Measurements from ENCODE around the gene RPL10. TPM values are rescaled to one million over a fixed set of nuclear protein-coding genes. Genes with fewer than 3 reads are reported as not detected.

RPL10 gene
- total RNA-seq, 1 experiment from 2014 or later, result 2,466 TPM

DNA sequence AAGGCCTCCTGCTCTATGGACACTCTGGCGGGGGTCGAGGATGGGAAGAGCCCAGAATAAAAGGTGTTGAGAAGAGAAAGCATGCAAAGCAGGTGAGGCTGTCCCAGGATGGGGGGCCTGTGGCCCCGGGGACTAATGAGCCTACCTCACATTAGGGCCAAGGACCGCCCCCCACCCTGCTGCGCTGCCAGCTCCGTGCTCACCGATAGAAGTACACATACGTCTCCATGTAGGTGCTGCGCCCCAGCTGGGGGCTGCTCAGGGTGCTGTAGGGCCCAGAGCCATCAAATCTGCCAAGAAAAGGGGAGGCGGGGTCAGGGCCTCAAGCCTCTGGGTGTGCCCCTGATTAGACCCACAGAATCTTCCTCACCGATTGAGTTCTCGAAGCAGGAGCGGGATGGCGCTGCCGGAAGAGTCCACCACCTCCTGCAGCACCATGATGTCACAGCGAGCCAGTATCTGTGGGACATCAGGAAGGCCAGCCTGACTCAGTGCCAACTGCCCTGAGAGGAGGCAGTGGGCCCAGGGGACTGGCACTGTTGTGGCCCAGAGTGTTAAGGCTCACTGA lies 6.5 kb downstream of the RPL10 start:
- CTCF ChIA-PET, result no interaction called here
- POLR2A ChIA-PET, result no interaction called here
- H3K27me3 ChIP-seq (ENCODE audit: control insufficient read depth, insufficient read depth, low read length), result no peaks in the 10 kb centered on the region
- BruUV-seq (replicated peaks), result no TSS peak
- no peak overlapping the region for H3K27ac ChIP-seq (ENCODE audit: low read length)
- peaks cover 3% of the 10 kb centered on the region; the same call in 1 of the 2 replicates for H3K36me3 ChIP-seq (ENCODE audit: control insufficient read depth, insufficient read depth, low read length)
- no peak overlapping the region for H3K4me3 ChIP-seq (ENCODE audit: low read depth in 2 of 2, low read length in 2 of 2)
- intact Hi-C loops (cut with micrococcal nuclease; ENCODE audit: unreplicated experiment) (no loop called here), in situ Hi-C loops (cut with HindIII; ENCODE audit: low pct_unique_long_range_greater_than_20kb, low sequenced_read_pairs) (no loop called here)
- TF ChIP-seq POLR2AphosphoS5 (IDR thresholded peaks at IDR 0.05; ENCODE audit: low read depth, low read length), result no peak
- TF ChIP-seq SIN3A (IDR thresholded peaks at IDR 0.05; ENCODE audit: borderline replicate concordance, insufficient read depth, low read depth, low read length), result no peak
- no peak for TF ChIP-seq TCF7L2 (IDR thresholded peaks at IDR 0.05; ENCODE audit: low read depth, low read length)
- no peak for TF ChIP-seq REST (IDR thresholded peaks at IDR 0.05; ENCODE audit: insufficient read depth in 1 of 2, low read depth in 2 of 2, low read length in 1 of 2)
- TF ChIP-seq, protein P1, sequence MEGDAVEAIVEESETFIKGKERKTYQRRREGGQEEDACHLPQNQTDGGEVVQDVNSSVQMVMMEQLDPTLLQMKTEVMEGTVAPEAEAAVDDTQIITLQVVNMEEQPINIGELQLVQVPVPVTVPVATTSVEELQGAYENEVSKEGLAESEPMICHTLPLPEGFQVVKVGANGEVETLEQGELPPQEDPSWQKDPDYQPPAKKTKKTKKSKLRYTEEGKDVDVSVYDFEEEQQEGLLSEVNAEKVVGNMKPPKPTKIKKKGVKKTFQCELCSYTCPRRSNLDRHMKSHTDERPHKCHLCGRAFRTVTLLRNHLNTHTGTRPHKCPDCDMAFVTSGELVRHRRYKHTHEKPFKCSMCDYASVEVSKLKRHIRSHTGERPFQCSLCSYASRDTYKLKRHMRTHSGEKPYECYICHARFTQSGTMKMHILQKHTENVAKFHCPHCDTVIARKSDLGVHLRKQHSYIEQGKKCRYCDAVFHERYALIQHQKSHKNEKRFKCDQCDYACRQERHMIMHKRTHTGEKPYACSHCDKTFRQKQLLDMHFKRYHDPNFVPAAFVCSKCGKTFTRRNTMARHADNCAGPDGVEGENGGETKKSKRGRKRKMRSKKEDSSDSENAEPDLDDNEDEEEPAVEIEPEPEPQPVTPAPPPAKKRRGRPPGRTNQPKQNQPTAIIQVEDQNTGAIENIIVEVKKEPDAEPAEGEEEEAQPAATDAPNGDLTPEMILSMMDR (IDR thresholded peaks at IDR 0.05), result no peak
- ATAC-seq, result no peak
- no peaks in the 10 kb centered on the region for H3K9me3 ChIP-seq (ENCODE audit: control insufficient read depth, insufficient read depth, low read depth, low read length)
- DNase-seq (ENCODE audit: low read depth, low spot score), result no peak
- peaks cover 39% of the 10 kb centered on the region for H3K4me1 ChIP-seq (ENCODE audit: control insufficient read depth, insufficient read depth, low read length)

GRCh38 chrX:154408659-154409221 lies 10.6 kb downstream of the RPL10 start:
- peak overlapping the region; percentile 49 to 88 for H3K4me3 ChIP-seq (ENCODE audit: low read depth in 2 of 2, low read length in 2 of 2)
- no peaks in the 10 kb centered on the region for H3K9me3 ChIP-seq (ENCODE audit: control insufficient read depth, insufficient read depth, low read depth, low read length)
- peak; percentile 6 for ATAC-seq
- H3K4me1 ChIP-seq (ENCODE audit: control insufficient read depth, insufficient read depth, low read length), result peaks cover 27% of the 10 kb centered on the region
- no peaks in the 10 kb centered on the region for H3K36me3 ChIP-seq (ENCODE audit: control insufficient read depth, insufficient read depth, low read length)
- CTCF ChIA-PET, result no interaction called here
- POLR2A ChIA-PET, result no interaction called here
- intact Hi-C loops (cut with micrococcal nuclease; ENCODE audit: unreplicated experiment) (no loop called here), in situ Hi-C loops (cut with HindIII; ENCODE audit: low pct_unique_long_range_greater_than_20kb, low sequenced_read_pairs) (no loop called here)
- no TSS peak for BruUV-seq (replicated peaks)
- H3K27ac ChIP-seq (ENCODE audit: low read length), result peak overlapping the region; percentile 93
- TF ChIP-seq TCF7L2 (IDR thresholded peaks at IDR 0.05; ENCODE audit: low read depth, low read length) (no peak), POLR2AphosphoS5 (IDR thresholded peaks at IDR 0.05; ENCODE audit: low read depth, low read length) (0 out of 2 replicates have a peak, but pooled peaks have one; percentile 42)
- no peak for DNase-seq (ENCODE audit: low read depth, low spot score)
- H3K27me3 ChIP-seq (ENCODE audit: control insufficient read depth, insufficient read depth, low read length), result no peaks in the 10 kb centered on the region
